Panc1 (cell line): ENCODE results near the gene TRAF3IP1. TPM values are rescaled to one million over a fixed set of nuclear protein-coding genes. Genes with fewer than 3 reads are reported as not detected.

ENCODE experiments used
- ATAC-seq: fragments of 200-7000 bp; cut with Tn5 transposase; 2 replicates; pipeline ENCODE4 v1.9.1; 2020; ENCODE audit warnings: mild to moderate bottlenecking, moderate library complexity
- BruUV-seq: library from RNA; stranded (reverse); fragments of 400-500 nt; replicated peaks from 2 replicates; lab custom pipeline; 2021; lab: Mats Ljungman, UMichigan
- CTCF ChIA-PET: fragments of 300-600 bp; sonication (Branson Sonifier 250); formaldehyde crosslinking; loops from one replicate; lab custom pipeline; 2022; ENCODE audit warnings: antibody characterized with exemption; lab: Charles Lee
- POLR2A ChIA-PET: fragments of 300-600 bp; sonication (Branson Sonifier 250); formaldehyde crosslinking; loops from one replicate; lab custom pipeline; 2022; ENCODE audit warnings: antibody characterized with exemption; lab: Charles Lee
- DNase-seq: peaks from one replicate; pipeline ENCODE4 v3.0.0-alpha.2; 2010; ENCODE audit warnings: low read depth, low spot score
- H3K27ac ChIP-seq: 2 replicates; pipeline ENCODE4 v1.5.1; 2011; ENCODE audit warnings: mild to moderate bottlenecking, low read length, inconsistent platforms
- H3K27me3 ChIP-seq: fragments of 200-500 bp; sonication (Bioruptor generic); 2 replicates; pipeline ENCODE4 v1.6.0; 2014; ENCODE audit warnings: low read length, inconsistent platforms; ENCODE audit not compliant: control insufficient read depth, insufficient read depth
- H3K36me3 ChIP-seq: fragments of 200-500 bp; sonication (Bioruptor generic); 2 replicates; pipeline ENCODE4 v1.5.1; 2014; ENCODE audit warnings: inconsistent platforms, mild to moderate bottlenecking, low read length, moderate library complexity; ENCODE audit not compliant: control insufficient read depth, insufficient read depth
- H3K4me1 ChIP-seq: 2 replicates; pipeline ENCODE4 v1.5.1; 2011; ENCODE audit warnings: inconsistent platforms, mild to moderate bottlenecking, low read length, moderate library complexity; ENCODE audit not compliant: control insufficient read depth, insufficient read depth
- H3K4me3 ChIP-seq, 2 experiments: 2 replicates each; pipeline ENCODE4 v1.5.1; 2011 to 2012; ENCODE audit warnings: low read depth in 2 of 2, low read length in 2 of 2, mild to moderate bottlenecking in 2 of 2, inconsistent platforms in 1 of 2, moderate library complexity in 1 of 2
- H3K9me3 ChIP-seq: fragments of 200-500 bp; sonication (Bioruptor generic); 2 replicates; pipeline ENCODE4 v1.5.1; 2014; ENCODE audit warnings: low read depth, mild to moderate bottlenecking, inconsistent platforms, low read length, moderate library complexity; ENCODE audit not compliant: control insufficient read depth, insufficient read depth
- CTCF ChIP-seq: fragments of 450-650 bp; IDR thresholded peaks from 2 replicates; pipeline ENCODE4 v1.5.1; 2017; ENCODE audit warnings: mild to moderate bottlenecking
- POLR2AphosphoS5 ChIP-seq: IDR thresholded peaks from 2 replicates; pipeline ENCODE4 v1.6.1; 2012; ENCODE audit warnings: mild to moderate bottlenecking, low read depth, low read length, moderate library complexity
- REST ChIP-seq, 2 experiments: IDR thresholded peaks; 2 replicates each; pipeline ENCODE4 v1.6.1; 2011 to 2012; ENCODE audit warnings: low read depth in 2 of 2, control low read depth in 1 of 2, low read length in 1 of 2, mild to moderate bottlenecking in 1 of 2, moderate library complexity in 1 of 2; ENCODE audit not compliant: insufficient read depth in 1 of 2
- SIN3A ChIP-seq: IDR thresholded peaks from 2 replicates; pipeline ENCODE4 v1.6.1; 2012; ENCODE audit warnings: low read depth, mild to moderate bottlenecking, low read length, moderate library complexity, borderline replicate concordance; ENCODE audit not compliant: insufficient read depth
- TCF7L2 ChIP-seq: IDR thresholded peaks from 2 replicates; pipeline ENCODE4 v1.6.1; 2011; ENCODE audit warnings: mild to moderate bottlenecking, low read depth, low read length, inconsistent platforms
- in situ Hi-C: cut with HindIII; loops from 2 replicates; pipeline ENCODE4 v1.10.0; 2016; ENCODE audit warnings: low sequenced_read_pairs, low pct_unique_long_range_greater_than_20kb
- intact Hi-C: fragments of 100-400 bp; cut with micrococcal nuclease; formaldehyde crosslinking; loops from one replicate; pipeline ENCODE4 v1.10.0; 2022; ENCODE audit not compliant: unreplicated experiment
- total RNA-seq: library from RNA; stranded (reverse); gene quantifications from one replicate; pipeline ENCODE4 v1.2.1, GENCODE V29; 2021; ENCODE audit not compliant: unreplicated experiment

The TRAF3IP1 gene
- total RNA-seq, 1 experiment from 2014 or later: 23.4 TPM

GRCh38 chr2:238305965-238306671 is 14.2 kb upstream of the TRAF3IP1 start:
- no peaks in the 10 kb centered on the region for H3K27me3 ChIP-seq
- no peaks in the 10 kb centered on the region for H3K36me3 ChIP-seq
- no TSS peak for BruUV-seq
- ATAC-seq (no peak), DNase-seq (no peak)
- POLR2A ChIA-PET: interaction anchor here (1.1 kb wide), 1 partner anchor 35 kb away, joined by 14 read pairs; no protein-coding TSS in a partner anchor
- H3K4me1 ChIP-seq: no peaks in the 10 kb centered on the region
- no peaks in the 10 kb centered on the region for H3K9me3 ChIP-seq
- no peak overlapping the region for H3K27ac ChIP-seq
- CTCF ChIA-PET: interaction anchor here (0.7 kb wide), 1 partner anchor 17 kb away, joined by 13 read pairs; no protein-coding TSS in a partner anchor
- no peak overlapping the region for H3K4me3 ChIP-seq
- intact Hi-C loops: no loop called here
- TF ChIP-seq CTCF (no peak), TCF7L2 (no peak), REST (IDR thresholded peaks at IDR 0.05; ENCODE audit: insufficient read depth in 1 of 2, low read depth in 2 of 2, low read length in 1 of 2) (no peak), SIN3A (no peak), POLR2AphosphoS5 (no peak)
- in situ Hi-C loops: no loop called here

- no peak overlapping the region for H3K27ac ChIP-seq
- H3K36me3 ChIP-seq: no peaks in the 10 kb centered on the region
- H3K9me3 ChIP-seq: no peaks in the 10 kb centered on the region
- no peak for ATAC-seq
- ChIA-PET CTCF (no interaction called here), POLR2A (no interaction called here)
- no peak overlapping the region for H3K4me3 ChIP-seq
- DNase-seq: no peak
- BruUV-seq: no TSS peak
- H3K4me1 ChIP-seq: no peaks in the 10 kb centered on the region
- in situ Hi-C loops (no loop called here), intact Hi-C loops (no loop called here)
- TF ChIP-seq TCF7L2: no peak
- TF ChIP-seq CTCF: no peak
- TF ChIP-seq SIN3A: no peak
- no peak for TF ChIP-seq REST (IDR thresholded peaks at IDR 0.05; ENCODE audit: insufficient read depth in 1 of 2, low read depth in 2 of 2, low read length in 1 of 2)
- TF ChIP-seq POLR2AphosphoS5: no peak
- no peaks in the 10 kb centered on the region for H3K27me3 ChIP-seq
Measured at GRCh38 chr2:238306672-238306998, 13.7 kb upstream of the TRAF3IP1 start.
